Retinal pigment epithelial cell (primary cell): ENCODE data around the gene SPIC.

Experiments used
- DNase-seq: peaks from one replicate; pipeline ENCODE4 v3.0.0-alpha.2; 2010; ENCODE audit warnings: low read depth
- H3K4me3 ChIP-seq: 2 replicates; pipeline ENCODE4 v1.5.1; 2011; ENCODE audit warnings: mild to moderate bottlenecking, low read length, control low read depth, moderate library complexity
- CTCF ChIP-seq: conservative IDR thresholded peaks from 2 replicates; pipeline ENCODE4 v1.5.1; 2011; ENCODE audit warnings: low read depth, low read length, control low read depth, inconsistent platforms

The SPIC gene

GRCh38 chr12:101474711-101475386 is at the start of gene SPIC:
TSS of gene SPIC (plus strand) at chr12:101475336. CDS start at chr12:101476905, 1,569 bp downstream.
- H3K4me3 ChIP-seq, result no peak within 1 kb of the TSS
- no peak for DNase-seq

GRCh38 chr12:101430456-101430855 is 44.7 kb upstream of the SPIC start:
- no peak overlapping the region for H3K4me3 ChIP-seq
- no peak for TF ChIP-seq CTCF
- DNase-seq, result no peak

More at GRCh38 chr12:101474711-101475386, at the start of gene SPIC:
- TF ChIP-seq CTCF, result no peak

- TF ChIP-seq CTCF, result no peak
Measured at GRCh38 chr12:101436136-101436535, 39.0 kb upstream of the SPIC start.

GRCh38 chr12:101439236-101439635 is 35.9 kb upstream of the SPIC start:
- TF ChIP-seq CTCF, result no peak
- no peak for DNase-seq
- no peak overlapping the region for H3K4me3 ChIP-seq

More at GRCh38 chr12:101436136-101436535, 39.0 kb upstream of the SPIC start:
- no peak overlapping the region for H3K4me3 ChIP-seq
- no peak for DNase-seq

- no peak for DNase-seq
- no peak for TF ChIP-seq CTCF
- H3K4me3 ChIP-seq, result no peak overlapping the region
Measured at GRCh38 chr12:101441461-101442224, 33.5 kb upstream of the SPIC start.

GRCh38 chr12:101455685-101456084 is 19.5 kb upstream of the SPIC start:
- no peak overlapping the region for H3K4me3 ChIP-seq

More at GRCh38 chr12:101455685-101456084, 19.5 kb upstream of the SPIC start:
- DNase-seq, result no peak
- no peak for TF ChIP-seq CTCF
